Renal cortical epithelial cell (primary cell): ENCODE data around the gene GLDC. TPM values are rescaled to one million over a fixed set of nuclear protein-coding genes. Genes with fewer than 3 reads are reported as not detected.

Experiments
- DNase-seq: peaks from one replicate; pipeline ENCODE4 v3.0.0-alpha.2; 2011; ENCODE audit warnings: low read depth
- total RNA-seq: library from RNA; depleted of rRNA; stranded (reverse); fragments of >200 nt; gene quantifications from 2 replicates; pipeline ENCODE4 v1.2.3, GENCODE V29; 2014

The GLDC gene
- total RNA-seq, 1 donor from 2014 or later = 177 TPM

- DNase-seq = no peak
Observed at GRCh38 chr9:6620796-6621195, 24.7 kb downstream of the GLDC start.

- DNase-seq = no peak
Observed at GRCh38 chr9:6620353-6620752, 25.2 kb downstream of the GLDC start.

- DNase-seq = no peak
Observed at GRCh38 chr9:6619909-6620308, 25.6 kb downstream of the GLDC start.

- no peak for DNase-seq
Observed at GRCh38 chr9:6616951-6617602, 28.5 kb downstream of the GLDC start.

GRCh38 chr9:6614489-6614888, 31.0 kb downstream of the GLDC start:
- DNase-seq = peak; percentile 34

GRCh38 chr9:6611865-6612264, 33.7 kb downstream of the GLDC start:
- DNase-seq = no peak

- DNase-seq = no peak
Observed at GRCh38 chr9:6610073-6610472, 35.5 kb downstream of the GLDC start.

- DNase-seq = no peak
Observed at GRCh38 chr9:6609497-6610016, 36.0 kb downstream of the GLDC start.

GRCh38 chr9:6605202-6605601, 40.3 kb downstream of the GLDC start:
- no peak for DNase-seq

- DNase-seq = no peak
Observed at GRCh38 chr9:6600426-6600825, 45.1 kb downstream of the GLDC start.

GRCh38 chr9:6600006-6600405, 45.5 kb downstream of the GLDC start:
- DNase-seq = no peak

- DNase-seq = no peak
Observed at GRCh38 chr9:6598249-6598725, 47.2 kb downstream of the GLDC start.

- no peak for DNase-seq
Observed at GRCh38 chr9:6592791-6593190, 52.7 kb downstream of the GLDC start.

GRCh38 chr9:6592231-6592630, 53.3 kb downstream of the GLDC start:
- DNase-seq = no peak

GRCh38 chr9:6590772-6591384, 54.7 kb downstream of the GLDC start:
- DNase-seq = no peak

- DNase-seq = no peak
Observed at GRCh38 chr9:6590334-6590733, 55.2 kb downstream of the GLDC start.

GRCh38 chr9:6584881-6585597, 60.5 kb downstream of the GLDC start:
- peak; percentile 59 for DNase-seq

GRCh38 chr9:6581253-6581652, 64.3 kb downstream of the GLDC start:
- no peak for DNase-seq

- no peak for DNase-seq
Observed at GRCh38 chr9:6579613-6580012, 65.9 kb downstream of the GLDC start.

- DNase-seq = no peak
Observed at GRCh38 chr9:6576987-6577386, 68.5 kb downstream of the GLDC start.

- DNase-seq = no peak
Observed at GRCh38 chr9:6575324-6576034, 70.0 kb downstream of the GLDC start.

GRCh38 chr9:6567140-6567591, 78.4 kb downstream of the GLDC start:
- DNase-seq = peak; percentile 93
